HepG2 (cell line): ENCODE measurements around the gene EIF4G1. TPM values are rescaled to one million over a fixed set of nuclear protein-coding genes. Genes with fewer than 3 reads are reported as not detected.

ENCODE experiments used
- ATF1 ChIP-seq: IDR thresholded peaks from 2 replicates; pipeline ENCODE4 v1.6.1; 2016; ENCODE audit warnings: mild to moderate bottlenecking, control low read depth
- ATF3 ChIP-seq: sonication (generic); formaldehyde crosslinking; IDR thresholded peaks from 2 replicates; pipeline ENCODE4 v1.4.0; 2020; ENCODE audit warnings: missing genetic modification reagents
- ATM ChIP-seq: fragments of 450-650 bp; IDR thresholded peaks from 2 replicates; pipeline ENCODE4 v1.7.1; 2017; ENCODE audit warnings: mild to moderate bottlenecking, borderline replicate concordance
- FOSL2 ChIP-seq: sonication (generic); formaldehyde crosslinking; IDR thresholded peaks from 2 replicates; pipeline ENCODE4 v1.4.0; 2020; ENCODE audit warnings: missing genetic modification reagents
- IKZF1 ChIP-seq: fragments of 450-650 bp; IDR thresholded peaks from 2 replicates; pipeline ENCODE4 v1.7.1; 2016
- KLF13 ChIP-seq: sonication (generic); formaldehyde crosslinking; IDR thresholded peaks from 2 replicates; pipeline ENCODE4 v1.4.0; 2020; ENCODE audit warnings: mild to moderate bottlenecking, missing genetic modification reagents
- MAF1 ChIP-seq: sonication (generic); formaldehyde crosslinking; IDR thresholded peaks from 2 replicates; pipeline ENCODE4 v1.5.0; 2020; ENCODE audit warnings: missing genetic modification reagents, borderline replicate concordance
- NFKB2 ChIP-seq: sonication (generic); formaldehyde crosslinking; IDR thresholded peaks from 2 replicates; pipeline ENCODE4 v1.4.0; 2020; ENCODE audit warnings: missing genetic modification reagents, borderline replicate concordance
- NFKBIZ ChIP-seq: IDR thresholded peaks from 2 replicates; pipeline ENCODE4 v1.6.1; 2018; ENCODE audit warnings: missing genetic modification reagents, missing compliant biosample characterization
- NR2F6 ChIP-seq, 2 experiments: IDR thresholded peaks; 2 replicates each; pipeline ENCODE4 v1.6.1; 2016; ENCODE audit warnings: antibody characterized with exemption in 1 of 2, mild to moderate bottlenecking in 1 of 2
- STAG1 ChIP-seq: sonication (generic); formaldehyde crosslinking; IDR thresholded peaks from 2 replicates; pipeline ENCODE4 v1.4.0; 2020; ENCODE audit warnings: missing genetic modification reagents
- ZBTB38 ChIP-seq: sonication (generic); formaldehyde crosslinking; IDR thresholded peaks from 2 replicates; pipeline ENCODE4 v1.5.1; 2020; ENCODE audit warnings: mild to moderate bottlenecking, missing genetic modification reagents
- ZKSCAN8 ChIP-seq: IDR thresholded peaks from 2 replicates; pipeline ENCODE4 v1.6.1; 2016; ENCODE audit warnings: borderline replicate concordance, missing genetic modification reagents, missing compliant biosample characterization
- ZNF136 ChIP-seq: sonication (generic); formaldehyde crosslinking; IDR thresholded peaks from 2 replicates; pipeline ENCODE4 v1.8.1; 2022; ENCODE audit warnings: low read depth, mild to moderate bottlenecking, moderate library complexity, missing genetic modification reagents
- ZNF142 ChIP-seq: sonication (generic); formaldehyde crosslinking; IDR thresholded peaks from 2 replicates; pipeline ENCODE4 v1.4.0; 2020; ENCODE audit warnings: missing genetic modification reagents
- ZNF17 ChIP-seq: sonication (generic); formaldehyde crosslinking; IDR thresholded peaks from 2 replicates; pipeline ENCODE4 v1.5.0; 2020; ENCODE audit warnings: mild to moderate bottlenecking, missing genetic modification reagents
- ZNF232 ChIP-seq: sonication (generic); formaldehyde crosslinking; IDR thresholded peaks from 2 replicates; pipeline ENCODE4 v1.4.0; 2020; ENCODE audit warnings: missing genetic modification reagents, borderline replicate concordance
- ZNF354B ChIP-seq: sonication (generic); formaldehyde crosslinking; IDR thresholded peaks from 2 replicates; pipeline ENCODE4 v1.8.0; 2022; ENCODE audit warnings: mild to moderate bottlenecking, missing genetic modification reagents
- ZNF44 ChIP-seq: sonication (generic); formaldehyde crosslinking; IDR thresholded peaks from 2 replicates; pipeline ENCODE4 v1.5.1; 2020; ENCODE audit warnings: mild to moderate bottlenecking, missing genetic modification reagents
- ZNF503 ChIP-seq: sonication (generic); formaldehyde crosslinking; IDR thresholded peaks from 2 replicates; pipeline ENCODE4 v1.4.0; 2020; ENCODE audit warnings: missing genetic modification reagents
- ZNF557 ChIP-seq: sonication (generic); formaldehyde crosslinking; IDR thresholded peaks from 2 replicates; pipeline ENCODE4 v1.4.0; 2020; ENCODE audit warnings: missing genetic modification reagents
- ZNF777 ChIP-seq: sonication (generic); formaldehyde crosslinking; IDR thresholded peaks from 2 replicates; pipeline ENCODE4 v1.4.0; 2020; ENCODE audit warnings: missing genetic modification reagents
- ZSCAN30 ChIP-seq: sonication (generic); formaldehyde crosslinking; IDR thresholded peaks from 2 replicates; pipeline ENCODE4 v1.5.0; 2020; ENCODE audit warnings: mild to moderate bottlenecking, missing genetic modification reagents
- ZSCAN31 ChIP-seq: sonication (generic); formaldehyde crosslinking; IDR thresholded peaks from 2 replicates; pipeline ENCODE4 v1.5.0; 2020; ENCODE audit warnings: low read depth, mild to moderate bottlenecking, missing genetic modification reagents
- polyA plus RNA-seq, 8 experiments: library from polyadenylated mRNA; depleted of rRNA in 3 of 8; stranded (reverse) in 7 of 8; unstranded in 1 of 8; fragments of >200 nt; fragmentation: Illumina TruSeq in 4 of 8; extraction: Trizol in 4 of 8; gene quantifications; 2 replicates each; pipeline versions ENCODE4 v1.2.1 to v1.2.3, GENCODE V29; 2011 to 2016; ENCODE audit warnings: low read depth in 4 of 8, missing spikeins in 1 of 8, mixed read lengths in 1 of 8; ENCODE audit not compliant: insufficient read depth in 1 of 8
- total RNA-seq, 5 experiments: library from RNA; depleted of rRNA; stranded (reverse); fragments of >200 nt; fragmentation: Illumina TruSeq; extraction: Trizol; gene quantifications; 2 replicates each; pipeline ENCODE4 v1.2.3, GENCODE V29; 2016; ENCODE audit warnings: low read depth in 1 of 5
- TF ChIP-seq, protein P1 (sequence below): IDR thresholded peaks from 2 replicates; pipeline ENCODE4 v1.6.1; 2016; ENCODE audit warnings: mild to moderate bottlenecking, missing biosample characterization, missing genetic modification reagents

The EIF4G1 gene
- total and polyA plus RNA-seq, 2 of the 13 experiments (the other 11 are each of a cell fraction or from before 2014, with no cell fraction given), result 208 to 213 TPM

GRCh38 chr3:184361532-184361931 lies 47.1 kb downstream of the EIF4G1 start, which contains the start of the genes CLCN2 and POLR2H (continued):
- TF ChIP-seq ZNF557 (CRISPR knock-in tag) (no peak), NFKB2 (CRISPR knock-in tag) (peak; percentile 74; the same call in 1 of the 2 replicates), ZSCAN30 (no peak), ATF1 (no peak), ZNF136 (no peak), ATF3 (CRISPR knock-in tag) (peak; percentile 22; the same call in 1 of the 2 replicates), STAG1 (CRISPR knock-in tag) (no peak), ZSCAN31 (CRISPR knock-in tag) (peak; percentile 86), ZBTB38 (CRISPR knock-in tag) (no peak), IKZF1 (no peak), ZNF17 (CRISPR knock-in tag) (no peak), ZNF232 (CRISPR knock-in tag) (no peak; the same call in 1 of the 2 replicates), MAF1 (CRISPR knock-in tag) (0 out of 2 replicates have a peak, but pooled peaks have one; percentile 23), ZNF777 (CRISPR knock-in tag) (peak; percentile 69; the same call in 1 of the 2 replicates), ZNF354B (CRISPR knock-in tag) (no peak), ATM (no peak), ZKSCAN8 (CRISPR knock-in tag) (no peak), FOSL2 (CRISPR knock-in tag) (no peak), ZNF44 (no peak), NR2F6 (IDR thresholded peaks at IDR 0.05) (no peak), NR2F6 (CRISPR knock-in tag; IDR thresholded peaks at IDR 0.05) (0 out of 2 replicates have a peak, but pooled peaks have one; percentile 8), NFKBIZ (CRISPR knock-in tag) (no peak), KLF13 (CRISPR knock-in tag) (no peak), ZNF503 (CRISPR knock-in tag) (0 out of 2 replicates have a peak, but pooled peaks have one; percentile 33), ZNF142 (CRISPR knock-in tag) (peak; percentile 60; the same call in 1 of the 2 replicates)
- TF ChIP-seq, protein P1, sequence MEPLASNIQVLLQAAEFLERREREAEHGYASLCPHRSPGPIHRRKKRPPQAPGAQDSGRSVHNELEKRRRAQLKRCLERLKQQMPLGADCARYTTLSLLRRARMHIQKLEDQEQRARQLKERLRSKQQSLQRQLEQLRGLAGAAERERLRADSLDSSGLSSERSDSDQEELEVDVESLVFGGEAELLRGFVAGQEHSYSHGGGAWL (CRISPR knock-in tag), result 0 out of 2 replicates have a peak, but pooled peaks have one; percentile 21
